GM10266 (cell line): Measurements from ENCODE around the gene ERC2.

Experiments used
- DNase-seq: peaks from one replicate; pipeline ENCODE4 v3.0.0; 2012; ENCODE audit errors: extremely low spot score
- CTCF ChIP-seq: IDR thresholded peaks from 2 replicates; pipeline ENCODE4 v1.5.1; 2012; ENCODE audit warnings: mild to moderate bottlenecking, low read depth; ENCODE audit not compliant: control insufficient read depth, insufficient read depth; ENCODE audit errors: missing control alignments

The ERC2 gene

DNA sequence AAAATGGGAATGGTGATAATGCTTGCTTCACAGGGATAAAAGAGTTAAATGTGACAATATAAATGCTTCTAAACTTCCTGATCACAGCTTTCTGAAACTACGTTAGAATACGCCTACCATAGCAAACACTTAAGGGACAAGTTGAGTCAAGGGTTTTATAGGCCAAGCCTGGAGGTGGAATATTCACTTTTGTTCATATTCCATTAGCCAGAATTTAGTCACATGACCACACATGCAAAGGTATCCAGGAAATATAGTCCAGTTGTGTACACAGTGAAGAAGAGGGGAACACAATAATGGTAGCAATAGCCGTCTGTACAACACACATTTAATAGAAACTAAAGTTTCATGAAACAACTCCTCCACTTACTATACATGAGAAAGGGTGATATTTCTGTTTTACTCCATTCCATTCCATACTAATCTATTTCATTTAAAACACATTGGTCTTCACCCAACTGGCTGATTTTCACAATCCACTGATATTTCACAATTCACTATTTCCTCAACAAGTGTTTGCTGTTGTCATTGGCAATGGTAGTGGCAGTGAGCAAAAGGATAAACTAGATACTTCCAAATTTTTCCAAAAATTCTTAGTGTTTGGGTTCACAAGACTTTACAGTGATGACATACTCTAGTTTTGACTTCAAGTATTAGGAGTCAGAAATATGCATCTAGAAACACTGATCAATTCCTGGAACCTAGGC lies 270.9 kb downstream of the ERC2 start:
- DNase-seq: no peak

GRCh38 chr3:56196700-56197099 lies 271.6 kb downstream of the ERC2 start:
- no peak for DNase-seq
- no peak for TF ChIP-seq CTCF

More for the DNA sequence above, 270.9 kb downstream of the ERC2 start:
- TF ChIP-seq CTCF: no peak

DNA sequence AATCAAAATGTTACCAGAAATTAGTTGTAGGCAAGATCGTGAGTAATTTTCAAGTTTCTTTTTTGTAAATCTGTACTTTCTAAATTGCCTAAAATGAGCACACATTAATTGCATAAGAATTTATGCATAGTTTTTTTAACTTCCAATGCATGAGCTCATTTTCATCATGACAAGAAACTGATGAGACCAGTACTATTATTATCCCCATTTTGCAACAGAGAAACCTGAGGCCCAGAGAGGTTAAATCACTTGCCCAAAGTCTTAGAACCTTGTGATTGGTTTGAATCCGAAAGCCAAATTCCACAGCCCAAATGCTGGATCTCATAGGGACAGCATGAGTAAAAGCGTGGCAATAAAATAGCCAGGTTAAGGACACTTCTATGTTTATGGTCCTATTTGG lies 274.7 kb downstream of the ERC2 start:
- TF ChIP-seq CTCF: no peak
- DNase-seq: no peak

DNA sequence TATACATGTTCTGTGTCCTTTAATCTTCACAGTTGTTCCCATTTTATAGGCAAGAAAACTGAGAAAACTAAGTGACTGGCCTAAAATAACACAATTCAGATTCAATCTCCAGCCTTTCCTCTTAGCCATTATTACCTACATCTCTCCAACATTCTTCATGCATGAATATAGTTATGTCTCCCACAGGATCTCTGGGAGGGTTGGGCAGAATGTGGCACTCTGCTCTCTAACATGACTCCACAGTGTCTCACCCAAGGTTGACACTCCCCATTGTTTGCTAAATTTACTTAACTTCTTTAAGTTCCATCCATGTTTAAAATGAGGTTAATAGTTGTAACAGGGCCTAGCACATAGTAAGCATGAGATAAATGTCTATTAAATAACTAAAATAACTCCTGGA lies 276.3 kb downstream of the ERC2 start:
- TF ChIP-seq CTCF: no peak
- DNase-seq: no peak

DNA sequence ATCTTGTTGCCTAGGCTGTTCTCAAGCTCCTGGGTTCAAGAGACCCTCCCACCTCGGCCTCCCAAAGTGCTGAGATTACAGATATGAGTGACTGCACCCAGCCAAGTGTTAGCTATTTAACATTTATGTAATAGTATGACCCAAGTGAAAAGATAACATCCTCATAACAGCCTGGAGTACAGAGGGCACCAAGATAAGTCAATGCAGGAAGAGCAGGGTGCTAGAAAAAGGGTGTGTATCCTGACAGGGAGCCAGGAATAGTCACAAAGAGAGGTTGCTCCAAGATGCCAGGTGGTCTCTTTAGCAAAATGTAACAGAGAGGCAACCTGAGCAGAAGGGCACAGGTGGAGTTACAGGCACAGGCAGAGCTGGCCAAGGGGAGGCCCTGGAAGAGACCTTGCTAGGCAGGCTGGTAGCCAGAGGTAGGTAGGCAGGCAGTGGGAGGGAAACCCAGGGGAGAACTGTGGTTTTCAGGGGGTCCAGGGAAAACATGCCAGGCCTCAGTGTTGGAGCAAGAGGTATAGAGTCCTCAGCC lies 277.4 kb downstream of the ERC2 start:
- no peak for DNase-seq
- no peak for TF ChIP-seq CTCF

DNA sequence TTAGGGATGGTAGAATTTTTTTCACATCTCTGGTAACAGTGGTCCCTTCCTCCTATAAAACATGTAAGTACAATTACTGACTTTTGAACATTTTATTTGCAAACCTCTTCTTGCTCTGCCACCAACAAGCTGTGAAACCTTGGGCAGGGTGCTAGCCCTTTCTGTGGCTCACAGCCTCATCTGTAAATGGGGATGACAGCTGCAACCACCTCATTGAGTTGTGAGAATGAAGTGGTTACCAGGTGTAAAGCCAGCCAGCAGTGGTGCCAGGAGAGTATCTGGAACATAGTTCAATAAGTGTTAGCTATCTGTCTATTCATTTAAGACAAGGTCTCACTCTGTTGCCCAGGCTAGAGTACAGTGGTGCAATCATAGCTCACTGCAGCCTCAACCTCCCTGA lies 278.1 kb downstream of the ERC2 start:
- DNase-seq: no peak
- no peak for TF ChIP-seq CTCF

DNA sequence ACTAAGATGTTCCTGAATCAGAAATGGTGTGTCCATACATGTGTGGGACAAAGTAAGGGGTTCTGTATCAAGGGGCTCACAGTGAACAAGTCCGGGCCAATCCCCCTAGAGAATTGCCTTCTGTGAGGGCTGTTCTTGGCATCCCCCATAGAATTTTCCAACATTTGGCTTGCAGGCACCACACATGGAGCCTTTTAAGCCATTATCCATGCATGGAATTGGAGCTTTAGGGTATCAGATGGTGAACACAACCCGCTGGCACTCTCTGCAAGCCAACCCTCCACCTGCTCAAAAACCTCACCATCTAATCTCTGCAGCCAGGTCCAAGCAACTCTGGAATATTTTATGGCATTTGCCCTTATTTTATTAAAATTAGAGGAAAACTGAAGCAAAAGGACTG lies 278.7 kb downstream of the ERC2 start:
- no peak for DNase-seq
- TF ChIP-seq CTCF: no peak
